Urothelium cell line (cell line): Measurements from ENCODE around the gene PPP2R5C.

ENCODE experiments used
- DNase-seq: peaks from one replicate; pipeline ENCODE4 v3.0.0; 2011; ENCODE audit warnings: low spot score, mixed read lengths
- FAIRE-seq: peaks from 2 replicates; lab custom pipeline; 2011; peaks lifted over from hg19 to GRCh38; lab: Jason Lieb, UNC

The PPP2R5C gene

GRCh38 chr14:101858791-101859537 is 97.5 kb downstream of the PPP2R5C start:
- DNase-seq (no peak), FAIRE-seq (no peak)

GRCh38 chr14:101859538-101859902 is 98.0 kb downstream of the PPP2R5C start:
- FAIRE-seq: no peak

GRCh38 chr14:101859958-101860357 is 98.4 kb downstream of the PPP2R5C start:
- no peak for DNase-seq
- FAIRE-seq: no peak

More at GRCh38 chr14:101859538-101859902, 98.0 kb downstream of the PPP2R5C start:
- no peak for DNase-seq

- FAIRE-seq (no peak), DNase-seq (no peak)
Observed at GRCh38 chr14:101861464-101861863, 100.0 kb downstream of the PPP2R5C start.

GRCh38 chr14:101862177-101862576 is 100.7 kb downstream of the PPP2R5C start:
- FAIRE-seq (no peak), DNase-seq (no peak)

GRCh38 chr14:101862711-101863110 is 101.2 kb downstream of the PPP2R5C start:
- FAIRE-seq: no peak
- DNase-seq: no peak

GRCh38 chr14:101865288-101865687 is 103.8 kb downstream of the PPP2R5C start:
- FAIRE-seq: no peak
- DNase-seq: no peak

GRCh38 chr14:101867854-101868253 is 106.3 kb downstream of the PPP2R5C start:
- DNase-seq (no peak), FAIRE-seq (no peak)

- DNase-seq (no peak), FAIRE-seq (no peak)
Observed at GRCh38 chr14:101869217-101869616, 107.7 kb downstream of the PPP2R5C start.

GRCh38 chr14:101870273-101870939 is 108.9 kb downstream of the PPP2R5C start:
- no peak for FAIRE-seq
- no peak for DNase-seq

GRCh38 chr14:101872346-101872745 is 110.8 kb downstream of the PPP2R5C start:
- DNase-seq: no peak
- no peak for FAIRE-seq

- no peak for DNase-seq
- FAIRE-seq: no peak
Observed at GRCh38 chr14:101873076-101873825, 111.7 kb downstream of the PPP2R5C start.

- no peak for FAIRE-seq
- no peak for DNase-seq
Observed at GRCh38 chr14:101873991-101874390, 112.5 kb downstream of the PPP2R5C start.

- DNase-seq (no peak), FAIRE-seq (no peak)
Observed at GRCh38 chr14:101875041-101875726, 113.7 kb downstream of the PPP2R5C start.

GRCh38 chr14:101875727-101876554 is 114.4 kb downstream of the PPP2R5C start:
- no peak for FAIRE-seq
- DNase-seq: no peak

- DNase-seq (no peak), FAIRE-seq (no peak)
Observed at GRCh38 chr14:101876555-101876938, 115.0 kb downstream of the PPP2R5C start.

- FAIRE-seq (no peak), DNase-seq (no peak)
Observed at GRCh38 chr14:101877766-101878165, 116.3 kb downstream of the PPP2R5C start.

GRCh38 chr14:101878211-101878821 is 116.8 kb downstream of the PPP2R5C start:
- no peak for FAIRE-seq
- DNase-seq: no peak

GRCh38 chr14:101878822-101879528 is 117.5 kb downstream of the PPP2R5C start:
- DNase-seq (no peak), FAIRE-seq (no peak)
